SU-DHL-6 (cell line): ENCODE results near the gene HABP4.

ENCODE experiments used
- H2AFZ ChIP-seq: fragments of 200-600 bp; sonication (generic); 2 replicates; pipeline ENCODE4 v1.6.1; 2014; ENCODE audit warnings: low read depth, mild to moderate bottlenecking, moderate library complexity, mixed read lengths, antibody characterized with exemption, low read length; ENCODE audit not compliant: severe bottlenecking
- H3F3A ChIP-seq: fragments of 200-600 bp; shearing (Covaris generic); 2 replicates; pipeline ENCODE4 v1.6.0; 2016; ENCODE audit warnings: antibody characterized with exemption, mild to moderate bottlenecking; ENCODE audit not compliant: insufficient read depth
- H3K27ac ChIP-seq: fragments of 200-600 bp; sonication (generic); 2 replicates; pipeline ENCODE4 v1.5.1; 2016; ENCODE audit warnings: low read depth, mild to moderate bottlenecking, low read length, moderate library complexity, mixed read lengths
- H3K27me3 ChIP-seq: fragments of 200-600 bp; sonication (generic), shearing (Covaris generic); 2 replicates; pipeline ENCODE4 v1.6.0; 2014; ENCODE audit warnings: mild to moderate bottlenecking, low read length
- H3K36me3 ChIP-seq: fragments of 200-600 bp; sonication (generic); 2 replicates; pipeline ENCODE4 v1.6.1; 2014; ENCODE audit warnings: mild to moderate bottlenecking, low read length, mixed read lengths
- H3K4me2 ChIP-seq: fragments of 300-600, 200-600 bp; shearing (Covaris generic), sonication (generic); 2 replicates; pipeline ENCODE4 v1.6.0; 2014; ENCODE audit warnings: low read length, low read depth, mild to moderate bottlenecking; ENCODE audit not compliant: poor library complexity, severe bottlenecking
- H3K4me3 ChIP-seq: fragments of 200-600 bp; sonication (generic); 2 replicates; pipeline ENCODE4 v1.5.1; 2014; ENCODE audit warnings: antibody characterized with exemption, low read length, mild to moderate bottlenecking, mixed read lengths; ENCODE audit not compliant: insufficient read depth, poor library complexity, severe bottlenecking
- H3K79me2 ChIP-seq: fragments of 200-600 bp; sonication (generic); 2 replicates; pipeline ENCODE4 v1.6.1; 2014; ENCODE audit warnings: mild to moderate bottlenecking, low read length, moderate library complexity; ENCODE audit not compliant: insufficient read depth
- H3K9ac ChIP-seq: fragments of 200-600 bp; sonication (generic); 2 replicates; pipeline ENCODE4 v1.7.0; 2014; ENCODE audit warnings: mild to moderate bottlenecking, low read length
- H3K9me2 ChIP-seq: fragments of 200-600 bp; sonication (generic); replicated peaks from 2 replicates; pipeline ENCODE4 v1.6.1; 2014; ENCODE audit warnings: low read length; ENCODE audit not compliant: insufficient read depth
- H3K9me3 ChIP-seq: fragments of 200-600 bp; sonication (generic); 2 replicates; pipeline ENCODE4 v1.6.1; 2014; ENCODE audit warnings: low read length, mixed read lengths; ENCODE audit not compliant: insufficient read depth
- H4K20me1 ChIP-seq: fragments of 200-600 bp; sonication (generic); 2 replicates; pipeline ENCODE4 v1.6.1; 2014; ENCODE audit warnings: low read depth, mild to moderate bottlenecking, antibody characterized with exemption, low read length, moderate library complexity, mixed read lengths
- EZH2phosphoT487 ChIP-seq: fragments of 200-600 bp; sonication (generic), shearing (Covaris generic); conservative IDR thresholded peaks from 2 replicates; pipeline ENCODE4 v1.6.1; 2018; ENCODE audit warnings: mild to moderate bottlenecking, antibody characterized with exemption, low read length, moderate library complexity, mixed read lengths
- TF ChIP-seq, protein P1 (sequence below): fragments of 200-600 bp; sonication (generic); IDR thresholded peaks from one replicate; pipeline ENCODE4 v1.5.1; 2017; ENCODE audit warnings: antibody characterized with exemption, mild to moderate bottlenecking, low read length, moderate library complexity; ENCODE audit not compliant: insufficient read depth, poor library complexity, severe bottlenecking

HABP4 gene

GRCh38 chr9:96522366-96522765, 72.4 kb downstream of the HABP4 start:
- Histone ChIP-seq H3F3A (no peaks in the 10 kb centered on the region), H2AFZ (no peak overlapping the region), H3K36me3 (no peaks in the 10 kb centered on the region), H3K9me2 (no peaks in the 10 kb centered on the region), H3K27me3 (no peaks in the 10 kb centered on the region), H3K9me3 (no peaks in the 10 kb centered on the region), H3K9ac (no peak overlapping the region), H4K20me1 (no peaks in the 10 kb centered on the region), H3K4me2 (no peak overlapping the region), H3K27ac (no peak overlapping the region), H3K79me2 (no peaks in the 10 kb centered on the region), H3K4me3 (no peak overlapping the region)
- no peak for TF ChIP-seq EZH2phosphoT487
- TF ChIP-seq, protein P1, sequence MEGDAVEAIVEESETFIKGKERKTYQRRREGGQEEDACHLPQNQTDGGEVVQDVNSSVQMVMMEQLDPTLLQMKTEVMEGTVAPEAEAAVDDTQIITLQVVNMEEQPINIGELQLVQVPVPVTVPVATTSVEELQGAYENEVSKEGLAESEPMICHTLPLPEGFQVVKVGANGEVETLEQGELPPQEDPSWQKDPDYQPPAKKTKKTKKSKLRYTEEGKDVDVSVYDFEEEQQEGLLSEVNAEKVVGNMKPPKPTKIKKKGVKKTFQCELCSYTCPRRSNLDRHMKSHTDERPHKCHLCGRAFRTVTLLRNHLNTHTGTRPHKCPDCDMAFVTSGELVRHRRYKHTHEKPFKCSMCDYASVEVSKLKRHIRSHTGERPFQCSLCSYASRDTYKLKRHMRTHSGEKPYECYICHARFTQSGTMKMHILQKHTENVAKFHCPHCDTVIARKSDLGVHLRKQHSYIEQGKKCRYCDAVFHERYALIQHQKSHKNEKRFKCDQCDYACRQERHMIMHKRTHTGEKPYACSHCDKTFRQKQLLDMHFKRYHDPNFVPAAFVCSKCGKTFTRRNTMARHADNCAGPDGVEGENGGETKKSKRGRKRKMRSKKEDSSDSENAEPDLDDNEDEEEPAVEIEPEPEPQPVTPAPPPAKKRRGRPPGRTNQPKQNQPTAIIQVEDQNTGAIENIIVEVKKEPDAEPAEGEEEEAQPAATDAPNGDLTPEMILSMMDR, result no peak

DNA sequence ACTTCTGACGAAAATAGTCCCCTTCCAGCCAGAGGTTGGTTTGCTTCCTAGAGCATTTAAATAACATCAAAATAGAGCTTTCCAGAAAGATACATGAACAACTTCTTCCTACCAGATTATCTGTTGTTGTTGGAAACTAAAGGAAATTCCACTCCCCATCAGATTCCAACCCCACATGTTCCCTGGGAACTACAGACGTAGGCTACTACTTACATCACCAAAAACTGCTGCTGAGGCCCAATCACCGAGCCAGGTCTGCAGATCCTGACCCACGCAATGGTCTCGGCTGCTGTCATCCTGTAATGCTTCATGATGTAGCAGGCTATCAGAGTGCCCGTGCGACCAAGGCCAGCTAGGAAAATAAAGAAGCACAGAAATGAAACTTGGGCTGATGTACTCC, 73.4 kb downstream of the HABP4 start:
- no peaks in the 10 kb centered on the region for H3K9me2 ChIP-seq
- H3K27ac ChIP-seq, result no peak overlapping the region
- no peak for TF ChIP-seq EZH2phosphoT487
- TF ChIP-seq, protein P1, result no peak
- H3K9me3 ChIP-seq, result no peaks in the 10 kb centered on the region
- no peaks in the 10 kb centered on the region for H3F3A ChIP-seq
- H3K4me3 ChIP-seq, result no peak overlapping the region
- no peaks in the 10 kb centered on the region for H4K20me1 ChIP-seq
- H3K79me2 ChIP-seq, result no peaks in the 10 kb centered on the region
- no peak overlapping the region for H2AFZ ChIP-seq
- H3K27me3 ChIP-seq, result no peaks in the 10 kb centered on the region
- H3K36me3 ChIP-seq, result no peaks in the 10 kb centered on the region
- no peak overlapping the region for H3K9ac ChIP-seq
- H3K4me2 ChIP-seq, result no peak overlapping the region

GRCh38 chr9:96524045-96524444, 74.1 kb downstream of the HABP4 start:
- H3K79me2 ChIP-seq, result no peaks in the 10 kb centered on the region

More at GRCh38 chr9:96524045-96524444, 74.1 kb downstream of the HABP4 start:
- Histone ChIP-seq H3K4me3 (no peak overlapping the region), H4K20me1 (no peaks in the 10 kb centered on the region), H3F3A (no peaks in the 10 kb centered on the region), H3K9ac (no peak overlapping the region), H3K4me2 (no peak overlapping the region), H3K27me3 (no peaks in the 10 kb centered on the region), H3K36me3 (no peaks in the 10 kb centered on the region), H3K27ac (no peak overlapping the region), H3K9me2 (no peaks in the 10 kb centered on the region), H3K9me3 (no peaks in the 10 kb centered on the region), H2AFZ (no peak overlapping the region)
- TF ChIP-seq, protein P1, result no peak
- no peak for TF ChIP-seq EZH2phosphoT487
